HG03565 (cell line): Measurements from ENCODE around the gene GABRG3.

Experiments
- ATAC-seq: cut with Tn5 transposase; IDR thresholded peaks from one replicate; pipeline ENCODE4 v1.9.1; 2021; ENCODE audit warnings: mild to moderate bottlenecking, moderate library complexity; ENCODE audit not compliant: unreplicated experiment

The GABRG3 gene

GRCh38 chr15:27094235-27094634 lies 123.3 kb downstream of the GABRG3 start:
- no peak for ATAC-seq

- no peak for ATAC-seq
Measured at GRCh38 chr15:27095886-27096624, 125.1 kb downstream of the GABRG3 start.

GRCh38 chr15:27097506-27097905 lies 126.5 kb downstream of the GABRG3 start:
- no peak for ATAC-seq

- no peak for ATAC-seq
Measured at GRCh38 chr15:27101982-27102381, 131.0 kb downstream of the GABRG3 start.

- ATAC-seq: no peak
Measured at GRCh38 chr15:27111323-27111722, 140.3 kb downstream of the GABRG3 start.

GRCh38 chr15:27114473-27114872 lies 143.5 kb downstream of the GABRG3 start:
- no peak for ATAC-seq

- no peak for ATAC-seq
Measured at GRCh38 chr15:27119695-27120266, 148.8 kb downstream of the GABRG3 start.

GRCh38 chr15:27121672-27122071 lies 150.7 kb downstream of the GABRG3 start:
- no peak for ATAC-seq

GRCh38 chr15:27123291-27123690 lies 152.3 kb downstream of the GABRG3 start:
- ATAC-seq: no peak

- no peak for ATAC-seq
Measured at GRCh38 chr15:27123808-27124207, 152.8 kb downstream of the GABRG3 start.

GRCh38 chr15:27124287-27124871 lies 153.4 kb downstream of the GABRG3 start:
- ATAC-seq: no peak

GRCh38 chr15:27125185-27125584 lies 154.2 kb downstream of the GABRG3 start:
- no peak for ATAC-seq

GRCh38 chr15:27126449-27126848 lies 155.5 kb downstream of the GABRG3 start:
- ATAC-seq: no peak

GRCh38 chr15:27127815-27128570 lies 157.0 kb downstream of the GABRG3 start:
- ATAC-seq: no peak

GRCh38 chr15:27133249-27133648 lies 162.3 kb downstream of the GABRG3 start:
- no peak for ATAC-seq

- ATAC-seq: no peak
Measured at GRCh38 chr15:27134481-27134880, 163.5 kb downstream of the GABRG3 start.

GRCh38 chr15:27135151-27135550 lies 164.2 kb downstream of the GABRG3 start:
- no peak for ATAC-seq

- ATAC-seq: no peak
Measured at GRCh38 chr15:27137127-27137526, 166.1 kb downstream of the GABRG3 start.

GRCh38 chr15:27165590-27165989 lies 194.6 kb downstream of the GABRG3 start:
- ATAC-seq: no peak

GRCh38 chr15:27166917-27167316 lies 195.9 kb downstream of the GABRG3 start:
- no peak for ATAC-seq

GRCh38 chr15:27167738-27168137 lies 196.8 kb downstream of the GABRG3 start:
- ATAC-seq: no peak

GRCh38 chr15:27170851-27171250 lies 199.9 kb downstream of the GABRG3 start:
- ATAC-seq: no peak
